HFFc6 (cell line): Measurements from ENCODE around the gene DHX35. TPM values are rescaled to one million over a fixed set of nuclear protein-coding genes. Genes with fewer than 3 reads are reported as not detected.
A peak's percentile ranks its signal among the peaks of the same experiment; 100 is the strongest.

Source experiments
- DNase-seq: peaks from one replicate; pipeline ENCODE4 v3.0.0-alpha.2; 2018
- H3K27ac Mint-ChIP-seq: 2 replicates; pipeline ENCODE4 v1.8.0; 2020; ENCODE audit warnings: mild to moderate bottlenecking, mixed read lengths
- H3K27me3 Mint-ChIP-seq: 2 replicates; pipeline ENCODE4 v1.8.0; 2021; ENCODE audit warnings: mild to moderate bottlenecking, moderate library complexity, mixed read lengths; ENCODE audit not compliant: insufficient read depth
- H3K36me3 Mint-ChIP-seq: 2 replicates; pipeline ENCODE4 v1.8.0; 2021; ENCODE audit warnings: low read depth, mixed read lengths
- H3K4me1 Mint-ChIP-seq: 2 replicates; pipeline ENCODE4 v1.8.0; 2020; ENCODE audit warnings: low read depth, mixed read lengths
- H3K4me3 Mint-ChIP-seq: 2 replicates; pipeline ENCODE4 v1.8.0; 2020; ENCODE audit warnings: mild to moderate bottlenecking, moderate library complexity, mixed read lengths
- H3K9me3 Mint-ChIP-seq: 2 replicates; pipeline ENCODE4 v1.8.0; 2020; ENCODE audit warnings: mild to moderate bottlenecking, mixed read lengths
- CTCF ChIP-seq: fragments of 200-600 bp; sonication (generic); IDR thresholded peaks from 2 replicates; pipeline ENCODE4 v1.5.0; 2021; ENCODE audit warnings: antibody characterized with exemption, mild to moderate bottlenecking
- total RNA-seq, 6 experiments: library from RNA; stranded (reverse); fragmentation: NEBNext Ultra II Directional; extraction: Animal tissue kit (Norgen Biotek cat#: 25700); gene quantifications; 2 replicates in 1 of 6; 3 replicates in 5 of 6; pipeline ENCODE4 v1.2.3, GENCODE V29; 2021

The DHX35 gene
- total RNA-seq, 6 experiments from 2014 or later, result 5.7 to 7.6 (median 6.8) TPM

GRCh38 chr20:39076958-39077357 is 114.8 kb downstream of the DHX35 start:
- DNase-seq, result no peak
- no peak for TF ChIP-seq CTCF
- Mint-ChIP-seq H3K9me3 (no peaks in the 10 kb centered on the region), H3K36me3 (no peaks in the 10 kb centered on the region), H3K27ac (no peak overlapping the region), H3K4me1 (no peaks in the 10 kb centered on the region), H3K27me3 (peaks cover 29% of the 10 kb centered on the region), H3K4me3 (no peak overlapping the region)

- Mint-ChIP-seq H3K4me3 (no peak overlapping the region), H3K9me3 (no peaks in the 10 kb centered on the region), H3K27me3 (peaks cover 50% of the 10 kb centered on the region), H3K27ac (no peak overlapping the region), H3K4me1 (no peaks in the 10 kb centered on the region), H3K36me3 (no peaks in the 10 kb centered on the region)
- no peak for DNase-seq
- no peak for TF ChIP-seq CTCF
Observed at GRCh38 chr20:39080326-39080725, 118.2 kb downstream of the DHX35 start.

GRCh38 chr20:39081255-39081654 is 119.1 kb downstream of the DHX35 start:
- DNase-seq, result peak; percentile 70
- Mint-ChIP-seq H3K36me3 (no peaks in the 10 kb centered on the region), H3K9me3 (no peaks in the 10 kb centered on the region), H3K27me3 (peaks cover 47% of the 10 kb centered on the region), H3K4me3 (no peak overlapping the region), H3K27ac (no peak overlapping the region), H3K4me1 (no peaks in the 10 kb centered on the region)
- TF ChIP-seq CTCF, result peak; percentile 96

- H3K27me3 Mint-ChIP-seq, result peaks cover 41% of the 10 kb centered on the region
- no peak overlapping the region for H3K27ac Mint-ChIP-seq
- H3K36me3 Mint-ChIP-seq, result no peaks in the 10 kb centered on the region
- TF ChIP-seq CTCF, result no peak
- H3K9me3 Mint-ChIP-seq, result no peaks in the 10 kb centered on the region
- DNase-seq, result no peak
- no peaks in the 10 kb centered on the region for H3K4me1 Mint-ChIP-seq
- H3K4me3 Mint-ChIP-seq, result no peak overlapping the region
Observed at GRCh38 chr20:39082622-39083398, 120.7 kb downstream of the DHX35 start.

- DNase-seq, result no peak
- H3K9me3 Mint-ChIP-seq, result peaks cover 2% of the 10 kb centered on the region; the same call in 1 of the 2 replicates
- no peaks in the 10 kb centered on the region for H3K4me1 Mint-ChIP-seq
- TF ChIP-seq CTCF, result no peak
- no peaks in the 10 kb centered on the region for H3K36me3 Mint-ChIP-seq
- H3K4me3 Mint-ChIP-seq, result no peak overlapping the region
- H3K27ac Mint-ChIP-seq, result no peak overlapping the region
- H3K27me3 Mint-ChIP-seq, result peaks cover 35% of the 10 kb centered on the region
Observed at GRCh38 chr20:39083761-39084160, 121.6 kb downstream of the DHX35 start.
